Measurements from ENCODE around the gene RNFT2.

Gene RNFT2

GRCh38 chr12:116880213-116880816, 142.2 kb downstream of the RNFT2 start:
- no peak for DNase-seq

GRCh38 chr12:116880817-116881324, 142.8 kb downstream of the RNFT2 start:
- DNase-seq = peak; percentile 49

GRCh38 chr12:116881325-116881876, 143.3 kb downstream of the RNFT2 start, which contains the start of gene HRK:
TSS of gene HRK (minus strand) at chr12:116881441. CDS start at chr12:116881307, 134 bp downstream.
- DNase-seq = no peak

- no peak for DNase-seq
These were observed 143.9 kb downstream of the RNFT2 start for GRCh38 chr12:116881877-116882507.

- DNase-seq = peak; percentile 50
These were observed 144.6 kb downstream of the RNFT2 start for GRCh38 chr12:116882742-116883141.

- DNase-seq = no peak
These were observed 146.8 kb downstream of the RNFT2 start for GRCh38 chr12:116884871-116885270.

GRCh38 chr12:116885491-116885890, 147.4 kb downstream of the RNFT2 start:
- no peak for DNase-seq

GRCh38 chr12:116887244-116887643, 149.1 kb downstream of the RNFT2 start:
- DNase-seq = no peak

- no peak for DNase-seq
These were observed 149.8 kb downstream of the RNFT2 start for GRCh38 chr12:116887897-116888296.

- no peak for DNase-seq
These were observed 152.2 kb downstream of the RNFT2 start for GRCh38 chr12:116890330-116890729.

GRCh38 chr12:116891019-116891418, 152.9 kb downstream of the RNFT2 start:
- no peak for DNase-seq

- no peak for DNase-seq
These were observed 154.4 kb downstream of the RNFT2 start for GRCh38 chr12:116892349-116893140.

GRCh38 chr12:116894913-116895312, 156.8 kb downstream of the RNFT2 start:
- DNase-seq = no peak

GRCh38 chr12:116896411-116896924, 158.4 kb downstream of the RNFT2 start:
- no peak for DNase-seq

GRCh38 chr12:116897476-116897875, 159.4 kb downstream of the RNFT2 start:
- DNase-seq = no peak

- DNase-seq = no peak
These were observed 160.6 kb downstream of the RNFT2 start for GRCh38 chr12:116898669-116899068.

GRCh38 chr12:116901612-116902011, 163.5 kb downstream of the RNFT2 start:
- DNase-seq = no peak
